ENCODE measurements around the gene C5orf15. TPM values are rescaled to one million over a fixed set of nuclear protein-coding genes. Genes with fewer than 3 reads are reported as not detected.

The C5orf15 gene
- total RNA-seq, 1 donor from 2014 or later: 41.7 TPM

DNA sequence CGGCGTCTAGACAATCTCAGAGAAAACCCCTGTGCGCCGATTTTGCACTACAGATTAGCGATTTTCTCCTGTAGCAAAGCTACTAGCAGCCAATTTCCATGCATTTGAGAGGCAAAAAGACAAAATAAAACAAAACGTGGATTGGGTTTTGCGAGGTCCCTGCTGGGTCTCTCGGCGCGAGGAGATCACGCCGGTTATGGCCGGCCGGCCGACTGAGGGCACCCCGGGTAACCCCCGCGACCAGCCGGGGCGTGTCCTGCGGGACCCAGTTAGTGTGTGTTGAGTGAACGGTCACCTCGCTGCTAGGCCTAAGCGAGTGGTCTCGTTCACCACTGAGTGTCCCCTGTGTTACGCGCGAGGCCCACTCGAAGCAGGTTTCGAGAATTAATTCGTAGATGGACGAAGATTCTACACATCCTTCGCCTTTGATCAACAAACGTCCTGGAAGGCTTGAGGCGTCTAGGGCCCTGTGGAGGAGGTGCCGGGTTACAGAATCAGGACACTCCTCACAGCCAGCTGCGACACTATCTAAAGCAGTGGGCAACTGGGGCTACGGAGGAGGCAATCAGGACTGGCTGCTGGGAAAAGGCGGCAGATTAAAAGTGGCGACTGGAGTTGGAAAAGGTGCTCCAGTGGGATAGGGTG is 37.1 kb upstream of the C5orf15 start:
- peak overlapping the region; percentile 96 for H3K27ac Mint-ChIP-seq (ENCODE audit: unreplicated experiment)
- peaks cover 3% of the 10 kb centered on the region for H3K36me3 Mint-ChIP-seq (ENCODE audit: low read depth)
- no peak for TF ChIP-seq CTCF (IDR thresholded peaks at IDR 0.05)
- peak; percentile 75 for DNase-seq (ENCODE audit: low spot score)
- no peaks in the 10 kb centered on the region for H3K9me3 Mint-ChIP-seq (ENCODE audit: low read depth)
- H3K4me3 Mint-ChIP-seq (ENCODE audit: unreplicated experiment): peak overlapping the region; percentile 82
- H3K4me1 Mint-ChIP-seq (ENCODE audit: low read depth): peaks cover 35% of the 10 kb centered on the region
- H3K27me3 Mint-ChIP-seq (ENCODE audit: low read depth): no peaks in the 10 kb centered on the region

GRCh38 chr5:134004626-134005416 is 36.4 kb upstream of the C5orf15 start, which contains the start of gene VDAC1:
VDAC1 (minus strand) TSS chr5:134004975; CDS start chr5:133993012, 11,963 bp downstream.
- Mint-ChIP-seq H3K27ac (ENCODE audit: unreplicated experiment) (peak within 1 kb of the TSS; percentile 96), H3K4me1 (ENCODE audit: low read depth) (peaks cover 41% of the 10 kb centered on the region), H3K9me3 (ENCODE audit: low read depth) (no peaks in the 10 kb centered on the region), H3K36me3 (ENCODE audit: low read depth) (peaks cover 3% of the 10 kb centered on the region), H3K4me3 (ENCODE audit: unreplicated experiment) (peak within 1 kb of the TSS; percentile 83), H3K27me3 (ENCODE audit: low read depth) (no peaks in the 10 kb centered on the region)
- peak; percentile 94 for DNase-seq (ENCODE audit: low spot score)
- TF ChIP-seq CTCF (IDR thresholded peaks at IDR 0.05): peak; percentile 54

- no peak for TF ChIP-seq CTCF (IDR thresholded peaks at IDR 0.05)
- Mint-ChIP-seq H3K27ac (ENCODE audit: unreplicated experiment) (peak overlapping the region; percentile 95), H3K4me3 (ENCODE audit: unreplicated experiment) (peak overlapping the region; percentile 83), H3K27me3 (ENCODE audit: low read depth) (no peaks in the 10 kb centered on the region), H3K4me1 (ENCODE audit: low read depth) (peaks cover 45% of the 10 kb centered on the region), H3K9me3 (ENCODE audit: low read depth) (no peaks in the 10 kb centered on the region), H3K36me3 (ENCODE audit: low read depth) (peaks cover 3% of the 10 kb centered on the region)
- DNase-seq (ENCODE audit: low spot score): peak; percentile 87
Observed at GRCh38 chr5:134003817-134004625, 35.6 kb upstream of the C5orf15 start.

DNA sequence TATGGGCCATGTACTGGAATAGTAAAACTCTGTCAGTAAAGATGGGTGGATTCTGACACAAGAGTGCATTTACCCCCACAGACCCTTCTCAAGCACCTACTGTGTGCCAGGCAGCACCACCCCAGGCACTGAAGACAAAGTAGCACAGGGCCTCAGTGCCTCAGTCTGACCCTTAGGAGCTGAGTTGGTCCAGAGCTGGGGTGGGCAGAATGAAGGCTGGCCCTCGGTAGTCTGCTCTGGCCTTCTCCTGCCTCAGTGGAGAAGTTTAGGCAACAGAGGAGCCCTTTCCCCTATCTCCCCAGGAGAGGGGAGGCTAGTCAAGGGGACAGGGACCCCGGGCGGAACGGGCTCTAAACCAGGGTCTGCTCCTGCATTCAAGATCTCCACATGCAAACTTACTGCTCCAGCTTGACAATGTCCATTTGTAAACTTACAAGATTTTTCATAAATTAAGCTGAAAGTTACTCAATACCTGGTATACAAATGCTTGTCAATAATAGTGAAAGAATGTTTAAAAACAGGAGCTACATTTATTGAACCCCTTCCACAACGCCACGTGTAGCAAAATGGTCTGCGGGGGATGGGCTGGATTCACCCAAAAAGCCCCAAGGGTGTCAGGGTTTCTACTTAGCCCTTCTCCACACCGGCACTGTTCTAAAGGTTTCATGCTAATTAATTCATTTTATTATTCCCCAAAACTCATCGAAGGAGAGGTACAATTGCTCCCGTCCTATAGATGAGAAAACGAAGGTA is 34.8 kb upstream of the C5orf15 start:
- peak overlapping the region; percentile 95 for H3K27ac Mint-ChIP-seq (ENCODE audit: unreplicated experiment)
- no peak for TF ChIP-seq CTCF (IDR thresholded peaks at IDR 0.05)
- H3K4me3 Mint-ChIP-seq (ENCODE audit: unreplicated experiment): peak overlapping the region; percentile 83
- peaks cover 3% of the 10 kb centered on the region for H3K36me3 Mint-ChIP-seq (ENCODE audit: low read depth)
- peak; percentile 28 for DNase-seq (ENCODE audit: low spot score)
- peaks cover 45% of the 10 kb centered on the region for H3K4me1 Mint-ChIP-seq (ENCODE audit: low read depth)
- H3K27me3 Mint-ChIP-seq (ENCODE audit: low read depth): no peaks in the 10 kb centered on the region
- no peaks in the 10 kb centered on the region for H3K9me3 Mint-ChIP-seq (ENCODE audit: low read depth)

All from chondrocyte (in vitro differentiated cells).